Measurements from ENCODE around the gene RHOBTB3. TPM values are rescaled to one million over a fixed set of nuclear protein-coding genes. Genes with fewer than 3 reads are reported as not detected.

The RHOBTB3 gene
- total RNA-seq, 1 experiment from 2014 or later, result 85.6 TPM

DNA sequence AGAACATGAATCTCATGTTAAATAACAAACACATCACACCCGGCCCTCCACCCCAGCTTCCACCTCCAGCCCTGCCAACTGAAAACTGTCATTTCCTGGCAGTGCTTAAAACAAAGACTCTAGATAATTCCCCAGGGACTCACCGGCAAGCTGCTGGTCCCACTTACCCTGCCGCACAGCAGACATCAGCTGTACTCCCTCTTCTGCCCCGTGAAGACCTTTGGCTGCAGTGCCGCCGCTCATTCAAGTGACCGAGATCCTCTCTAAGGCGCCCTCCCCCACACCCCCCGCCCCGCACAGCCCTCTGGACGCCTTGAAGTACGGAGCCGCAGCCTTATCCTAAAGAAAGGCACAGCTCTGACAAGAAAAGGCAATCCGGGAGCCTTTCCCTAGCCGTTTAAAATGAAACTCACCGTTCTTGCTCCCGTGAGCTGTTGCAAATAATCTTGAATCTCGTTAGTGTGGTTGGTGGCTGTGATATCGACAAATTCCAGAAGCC, 91.0 kb downstream of the RHOBTB3 start:
- Histone ChIP-seq H3K27me3 (replicated peaks; ENCODE audit: control insufficient read depth, insufficient read depth, low read length) (no peaks in the 10 kb centered on the region), H3K4me3 (ENCODE audit: low read depth, low read length) (peak overlapping the region; percentile 59), H3K4me1 (peaks cover 34% of the 10 kb centered on the region), H3K9me3 (no peaks in the 10 kb centered on the region), H3K36me3 (ENCODE audit: control insufficient read depth, insufficient read depth, low read length) (no peaks in the 10 kb centered on the region)
- TF ChIP-seq, protein P1, sequence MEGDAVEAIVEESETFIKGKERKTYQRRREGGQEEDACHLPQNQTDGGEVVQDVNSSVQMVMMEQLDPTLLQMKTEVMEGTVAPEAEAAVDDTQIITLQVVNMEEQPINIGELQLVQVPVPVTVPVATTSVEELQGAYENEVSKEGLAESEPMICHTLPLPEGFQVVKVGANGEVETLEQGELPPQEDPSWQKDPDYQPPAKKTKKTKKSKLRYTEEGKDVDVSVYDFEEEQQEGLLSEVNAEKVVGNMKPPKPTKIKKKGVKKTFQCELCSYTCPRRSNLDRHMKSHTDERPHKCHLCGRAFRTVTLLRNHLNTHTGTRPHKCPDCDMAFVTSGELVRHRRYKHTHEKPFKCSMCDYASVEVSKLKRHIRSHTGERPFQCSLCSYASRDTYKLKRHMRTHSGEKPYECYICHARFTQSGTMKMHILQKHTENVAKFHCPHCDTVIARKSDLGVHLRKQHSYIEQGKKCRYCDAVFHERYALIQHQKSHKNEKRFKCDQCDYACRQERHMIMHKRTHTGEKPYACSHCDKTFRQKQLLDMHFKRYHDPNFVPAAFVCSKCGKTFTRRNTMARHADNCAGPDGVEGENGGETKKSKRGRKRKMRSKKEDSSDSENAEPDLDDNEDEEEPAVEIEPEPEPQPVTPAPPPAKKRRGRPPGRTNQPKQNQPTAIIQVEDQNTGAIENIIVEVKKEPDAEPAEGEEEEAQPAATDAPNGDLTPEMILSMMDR (IDR thresholded peaks at IDR 0.05; ENCODE audit: insufficient read depth in 1 of 2, low read depth in 1 of 2, low read length in 1 of 2, severe bottlenecking in 1 of 2, unreplicated experiment in 1 of 2), result no peak
- peak in 1 of 2 experiments; percentile 51 for DNase-seq
- H3K27ac Mint-ChIP-seq (ENCODE audit: unreplicated experiment), result peak overlapping the region; percentile 51
- H3K4me1 Mint-ChIP-seq (ENCODE audit: low read depth, unreplicated experiment), result peaks cover 15% of the 10 kb centered on the region
- intact Hi-C loops (cut with micrococcal nuclease; ENCODE audit: unreplicated experiment), result loop anchor here (1.0 to 10.0 kb wide), 6 partner anchors 10 to 1283 kb away; no protein-coding TSS in a partner anchor
- H3K9me3 Mint-ChIP-seq (ENCODE audit: unreplicated experiment), result no peaks in the 10 kb centered on the region
- H3K36me3 Mint-ChIP-seq (ENCODE audit: insufficient read depth, unreplicated experiment), result peaks cover 3% of the 10 kb centered on the region
- peak overlapping the region; percentile 82 for H3K4me3 Mint-ChIP-seq (ENCODE audit: unreplicated experiment)
- no peaks in the 10 kb centered on the region for H3K27me3 Mint-ChIP-seq (ENCODE audit: insufficient read depth, unreplicated experiment)
- CTCF ChIA-PET, result interaction anchor here (1.0 to 1.3 kb wide), 3 partner anchors 9 to 41 kb away, joined by 3 to 10 read pairs (median 5); no protein-coding TSS in a partner anchor
- no TSS peak for BruUV-seq (replicated peaks)
- POLR2A ChIA-PET, result interaction anchor here (0.6 to 1.0 kb wide), 4 partner anchors 10 to 931 kb away, joined by 3 to 11 read pairs (median 6); no protein-coding TSS in a partner anchor

DNA sequence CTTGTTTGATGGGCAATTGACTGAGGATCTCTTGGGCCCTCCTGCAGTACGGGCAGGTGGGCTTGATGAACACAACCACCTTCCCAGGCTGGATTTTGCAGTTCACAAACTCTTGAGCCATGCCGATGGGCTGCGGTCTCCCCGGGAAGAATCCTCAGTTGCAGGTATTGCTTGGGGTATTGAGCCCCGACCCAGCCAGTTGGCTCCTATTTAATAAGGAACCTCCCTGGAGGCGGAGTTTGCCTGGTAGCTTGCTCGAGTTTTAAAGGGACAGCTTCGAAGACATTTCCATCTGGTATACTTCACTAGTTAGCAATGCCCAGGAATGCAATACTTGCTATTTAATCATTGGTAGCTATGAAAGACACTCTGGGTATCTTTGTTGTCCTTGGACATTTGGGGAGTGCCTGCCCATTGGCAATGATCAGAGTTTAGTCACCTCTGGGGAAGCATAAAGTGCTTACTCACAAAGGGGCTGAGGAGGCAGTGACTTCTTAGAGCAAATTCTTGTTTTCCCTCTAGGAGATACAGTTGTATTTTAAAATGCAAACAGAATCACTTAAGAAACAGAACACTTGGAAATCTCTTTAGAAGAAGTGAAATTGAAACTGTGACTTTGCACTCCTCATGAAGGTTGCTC, 91.5 kb downstream of the RHOBTB3 start, which contains the start of gene GLRX:
Gene GLRX, minus strand, starts transcription at position 185 of the 640 bp plus-strand sequence. Its CDS starts 64 bp downstream, at position 121.
- Mint-ChIP-seq H3K9me3 (ENCODE audit: unreplicated experiment) (no peaks in the 10 kb centered on the region), H3K36me3 (ENCODE audit: insufficient read depth, unreplicated experiment) (peaks cover 5% of the 10 kb centered on the region), H3K4me3 (ENCODE audit: unreplicated experiment) (peak within 1 kb of the TSS; percentile 82), H3K27me3 (ENCODE audit: insufficient read depth, unreplicated experiment) (no peaks in the 10 kb centered on the region), H3K27ac (ENCODE audit: unreplicated experiment) (peak within 1 kb of the TSS; percentile 63), H3K4me1 (ENCODE audit: low read depth, unreplicated experiment) (peaks cover 21% of the 10 kb centered on the region)
- CTCF ChIA-PET, result interaction anchor here (1.0 to 1.3 kb wide), 4 partner anchors 9 to 49 kb away, joined by 3 to 10 read pairs (median 4); no protein-coding TSS in a partner anchor
- TF ChIP-seq, protein P1 (IDR thresholded peaks at IDR 0.05; ENCODE audit: insufficient read depth in 1 of 2, low read depth in 1 of 2, low read length in 1 of 2, severe bottlenecking in 1 of 2, unreplicated experiment in 1 of 2), result no peak
- Histone ChIP-seq H3K36me3 (ENCODE audit: control insufficient read depth, insufficient read depth, low read length) (no peaks in the 10 kb centered on the region), H3K4me3 (ENCODE audit: low read depth, low read length) (peak within 1 kb of the TSS; percentile 59), H3K9me3 (no peaks in the 10 kb centered on the region), H3K27me3 (replicated peaks; ENCODE audit: control insufficient read depth, insufficient read depth, low read length) (no peaks in the 10 kb centered on the region), H3K4me1 (peaks cover 34% of the 10 kb centered on the region)
- POLR2A ChIA-PET, result interaction anchor here (0.6 to 1.2 kb wide), 6 partner anchors 10 to 72 kb away, joined by 3 to 11 read pairs (median 3); no protein-coding TSS in a partner anchor
- DNase-seq, result peak; percentile 69 to 70
- no TSS peak for BruUV-seq (replicated peaks)
- intact Hi-C loops (cut with micrococcal nuclease; ENCODE audit: unreplicated experiment), result loop anchor here (1.0 to 10.0 kb wide), 6 partner anchors 10 to 1282 kb away; no protein-coding TSS in a partner anchor

DNA sequence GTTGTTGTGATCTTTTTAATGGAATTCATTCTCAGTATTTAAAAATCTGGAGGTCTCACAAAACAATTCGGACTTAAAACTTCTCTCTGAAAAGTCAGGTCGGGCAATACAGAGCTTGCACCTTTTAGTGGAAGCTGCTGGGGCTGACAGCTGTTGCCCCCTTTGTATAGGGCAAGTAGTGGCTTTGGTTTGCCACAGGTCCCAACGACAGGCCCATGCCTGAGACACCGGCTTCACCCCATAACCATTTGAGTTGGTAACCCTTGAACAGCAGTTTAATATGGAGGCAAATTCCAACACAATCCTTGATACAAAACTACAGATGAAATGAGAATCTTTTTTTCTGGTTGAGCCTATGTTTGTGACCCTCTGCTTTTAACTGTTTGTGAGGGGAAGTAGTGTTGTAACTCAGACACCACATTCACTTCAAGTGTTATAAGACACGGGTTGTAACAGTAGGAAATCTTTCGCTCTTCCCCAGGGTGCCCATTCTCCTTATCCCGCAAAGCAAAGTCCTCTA, 92.1 kb downstream of the RHOBTB3 start:
- H3K9me3 ChIP-seq, result no peaks in the 10 kb centered on the region
- Mint-ChIP-seq H3K9me3 (ENCODE audit: unreplicated experiment) (no peaks in the 10 kb centered on the region), H3K4me3 (ENCODE audit: unreplicated experiment) (peak overlapping the region; percentile 44), H3K4me1 (ENCODE audit: low read depth, unreplicated experiment) (peaks cover 25% of the 10 kb centered on the region), H3K27ac (ENCODE audit: unreplicated experiment) (peak overlapping the region; percentile 63), H3K27me3 (ENCODE audit: insufficient read depth, unreplicated experiment) (no peaks in the 10 kb centered on the region), H3K36me3 (ENCODE audit: insufficient read depth, unreplicated experiment) (peaks cover 5% of the 10 kb centered on the region)
- POLR2A ChIA-PET, result interaction anchor here (0.6 to 1.2 kb wide), 7 partner anchors 11 to 73 kb away, joined by 3 to 11 read pairs (median 3); no protein-coding TSS in a partner anchor
- CTCF ChIA-PET, result interaction anchor here (0.6 to 1.3 kb wide), 5 partner anchors 8 to 178 kb away, joined by 3 to 10 read pairs (median 3); partner anchors contain the start of gene RFESD
- peaks cover 34% of the 10 kb centered on the region for H3K4me1 ChIP-seq
- TF ChIP-seq, protein P1 (IDR thresholded peaks at IDR 0.05; ENCODE audit: insufficient read depth in 1 of 2, low read depth in 1 of 2, low read length in 1 of 2, severe bottlenecking in 1 of 2, unreplicated experiment in 1 of 2), result no peak
- DNase-seq, result no peak
- BruUV-seq (replicated peaks), result no TSS peak
- H3K36me3 ChIP-seq (ENCODE audit: control insufficient read depth, insufficient read depth, low read length), result no peaks in the 10 kb centered on the region
- intact Hi-C loops (cut with micrococcal nuclease; ENCODE audit: unreplicated experiment), result loop anchor here (10.0 kb wide), 1 partner anchor 1282 kb away; no protein-coding TSS in a partner anchor
- H3K27me3 ChIP-seq (replicated peaks; ENCODE audit: control insufficient read depth, insufficient read depth, low read length), result no peaks in the 10 kb centered on the region
- no peak overlapping the region for H3K4me3 ChIP-seq (ENCODE audit: low read depth, low read length)
